Astrocyte of the cerebellum (primary cell): ENCODE measurements around the gene SNED1.

Experiments used
- DNase-seq: peaks from one replicate; pipeline ENCODE4 v3.0.0-alpha.2; 2011; ENCODE audit warnings: low read depth
- H3K4me3 ChIP-seq: 2 replicates; pipeline ENCODE4 v1.5.1; 2011; ENCODE audit warnings: mild to moderate bottlenecking, low read depth, low read length, moderate library complexity
- CTCF ChIP-seq: IDR thresholded peaks from 2 replicates; pipeline ENCODE4 v1.5.1; 2012; ENCODE audit warnings: low read length, low read depth, moderate library complexity, mild to moderate bottlenecking; ENCODE audit errors: missing control alignments
- in situ Hi-C: cut with HindIII; loops from 2 replicates; pipeline ENCODE4 v1.10.0; 2017; ENCODE audit warnings: low sequenced_read_pairs

Gene SNED1

GRCh38 chr2:241062389-241063092 is 64.1 kb downstream of the SNED1 start:
- in situ Hi-C loops: no loop called here
- no peak overlapping the region for H3K4me3 ChIP-seq
- TF ChIP-seq CTCF: no peak
- no peak for DNase-seq

- no peak overlapping the region for H3K4me3 ChIP-seq
- no peak for DNase-seq
- TF ChIP-seq CTCF: no peak
- in situ Hi-C loops: no loop called here
Measured at GRCh38 chr2:241063093-241063551, 64.7 kb downstream of the SNED1 start.

GRCh38 chr2:241063587-241063986 is 65.2 kb downstream of the SNED1 start:
- DNase-seq: no peak
- in situ Hi-C loops: no loop called here
- no peak overlapping the region for H3K4me3 ChIP-seq
- no peak for TF ChIP-seq CTCF

GRCh38 chr2:241064008-241064801 is 65.8 kb downstream of the SNED1 start:
- in situ Hi-C loops: no loop called here
- TF ChIP-seq CTCF: no peak
- no peak overlapping the region for H3K4me3 ChIP-seq
- no peak for DNase-seq

- H3K4me3 ChIP-seq: no peak overlapping the region
- in situ Hi-C loops: no loop called here
- no peak for TF ChIP-seq CTCF
Measured at GRCh38 chr2:241064802-241065354, 66.5 kb downstream of the SNED1 start.

GRCh38 chr2:241065355-241065803 is 67.0 kb downstream of the SNED1 start:
- H3K4me3 ChIP-seq: no peak overlapping the region
- in situ Hi-C loops: no loop called here
- no peak for DNase-seq
- TF ChIP-seq CTCF: no peak

More at GRCh38 chr2:241064802-241065354, 66.5 kb downstream of the SNED1 start:
- no peak for DNase-seq
